GM23338 (cell line): ENCODE results near the gene SNAP47. TPM values are rescaled to one million over a fixed set of nuclear protein-coding genes. Genes with fewer than 3 reads are reported as not detected.

ENCODE experiments used
- ATAC-seq: fragments of 200-7000 bp; cut with Tn5 transposase; 3 replicates; pipeline ENCODE4 v1.9.1; 2020
- DNase-seq: peaks from one replicate; pipeline ENCODE4 v3.0.0-alpha.2; 2015; ENCODE audit warnings: low spot score
- H2AFZ ChIP-seq: fragments of 200-600 bp; sonication (generic); 2 replicates; pipeline ENCODE4 v1.8.0; 2016; ENCODE audit warnings: antibody characterized with exemption, mild to moderate bottlenecking, moderate library complexity
- H3F3A ChIP-seq: fragments of 200-600 bp; sonication (generic); replicated peaks from 2 replicates; pipeline ENCODE4 v1.8.0; 2017; ENCODE audit warnings: antibody characterized with exemption, mixed run types, low read depth
- H3K27ac ChIP-seq: fragments of 200-600 bp; sonication (generic); 2 replicates; pipeline ENCODE4 v1.6.1; 2016; ENCODE audit warnings: low read depth
- H3K27me3 ChIP-seq: fragments of 200-600 bp; sonication (generic); 2 replicates; pipeline ENCODE4 v1.8.0; 2016; ENCODE audit warnings: mild to moderate bottlenecking, mixed run types, moderate library complexity; ENCODE audit not compliant: insufficient read depth
- H3K36me3 ChIP-seq: fragments of 200-600 bp; sonication (generic); 2 replicates; pipeline ENCODE4 v1.8.0; 2016; ENCODE audit warnings: mild to moderate bottlenecking; ENCODE audit not compliant: insufficient read depth
- H3K4me1 ChIP-seq: fragments of 200-600 bp; sonication (generic); 2 replicates; pipeline ENCODE4 v1.8.0; 2016; ENCODE audit warnings: mild to moderate bottlenecking, moderate library complexity; ENCODE audit not compliant: insufficient read depth
- H3K4me2 ChIP-seq: fragments of 200-600 bp; sonication (generic); 2 replicates; pipeline ENCODE4 v1.7.1; 2017; ENCODE audit warnings: mixed run types
- H3K4me3 ChIP-seq: fragments of 200-600 bp; sonication (generic); 2 replicates; pipeline ENCODE4 v1.6.1; 2016; ENCODE audit warnings: mixed run types
- H3K79me2 ChIP-seq: fragments of 200-600 bp; sonication (generic); replicated peaks from 2 replicates; pipeline ENCODE4 v1.8.0; 2017; ENCODE audit warnings: mild to moderate bottlenecking; ENCODE audit not compliant: insufficient read depth
- H3K9me2 ChIP-seq: fragments of 200-600 bp; sonication (generic); 2 replicates; pipeline ENCODE4 v1.8.0; 2017; ENCODE audit not compliant: insufficient read depth
- H4K20me1 ChIP-seq: fragments of 200-600 bp; sonication (generic); replicated peaks from 2 replicates; pipeline ENCODE4 v1.8.0; 2017; ENCODE audit warnings: mild to moderate bottlenecking; ENCODE audit not compliant: insufficient read depth
- H3K27ac Mint-ChIP-seq: 2 replicates; pipeline ENCODE4 v1.8.0; 2020; ENCODE audit warnings: inconsistent platforms, mild to moderate bottlenecking, moderate library complexity, mixed read lengths
- H3K27me3 Mint-ChIP-seq: 3 replicates; pipeline ENCODE4 v1.8.0; 2022; ENCODE audit warnings: low read depth, mild to moderate bottlenecking, moderate library complexity, mixed read lengths, inconsistent platforms; ENCODE audit not compliant: insufficient read depth, poor library complexity
- H3K36me3 Mint-ChIP-seq: 3 replicates; pipeline ENCODE4 v1.8.0; 2021; ENCODE audit warnings: low read depth, mild to moderate bottlenecking, inconsistent platforms, moderate library complexity, mixed read lengths
- H3K4me1 Mint-ChIP-seq: 3 replicates; pipeline ENCODE4 v1.8.0; 2020; ENCODE audit warnings: mild to moderate bottlenecking, inconsistent platforms, mixed read lengths
- H3K4me3 Mint-ChIP-seq: 3 replicates; pipeline ENCODE4 v1.8.0; 2021; ENCODE audit warnings: moderate library complexity, mild to moderate bottlenecking, inconsistent platforms, mixed read lengths
- H3K9me3 Mint-ChIP-seq: 3 replicates; pipeline ENCODE4 v1.8.0; 2020; ENCODE audit warnings: moderate library complexity, mild to moderate bottlenecking, inconsistent platforms, mixed read lengths
- CREB1 ChIP-seq: fragments of 250-450 bp; sonication (Bioruptor Pico); IDR thresholded peaks from 2 replicates; pipeline ENCODE4 v1.5.0; 2020; ENCODE audit warnings: low read depth, mild to moderate bottlenecking, moderate library complexity
- EZH2 ChIP-seq: fragments of 200-600 bp; sonication (generic); IDR thresholded peaks from one replicate; pipeline ENCODE4 v1.8.0; 2017; ENCODE audit warnings: antibody characterized with exemption, mild to moderate bottlenecking, low read depth; ENCODE audit not compliant: unreplicated experiment
- EZH2phosphoT487 ChIP-seq: fragments of 200-600 bp; sonication (generic); IDR thresholded peaks from one replicate; pipeline ENCODE4 v1.8.1; 2018; ENCODE audit warnings: antibody characterized with exemption; ENCODE audit not compliant: unreplicated experiment
- JUNB ChIP-seq: IDR thresholded peaks from one replicate; pipeline ENCODE4 v1.6.1; 2016; ENCODE audit warnings: antibody characterized with exemption; ENCODE audit not compliant: unreplicated experiment
- NANOG ChIP-seq: IDR thresholded peaks from 2 replicates; pipeline ENCODE4 v1.6.1; 2016; ENCODE audit warnings: antibody characterized with exemption, borderline replicate concordance
- POLR2AphosphoS5 ChIP-seq: IDR thresholded peaks from 2 replicates; pipeline ENCODE4 v1.6.1; 2016; ENCODE audit warnings: antibody characterized with exemption, low read depth
- STAT1 ChIP-seq: IDR thresholded peaks from one replicate; pipeline ENCODE4 v1.6.1; 2016; ENCODE audit warnings: antibody characterized with exemption; ENCODE audit not compliant: unreplicated experiment
- ZNF114 ChIP-seq: fragments of 250-450 bp; sonication (Bioruptor Pico); IDR thresholded peaks from 2 replicates; pipeline ENCODE4 v1.5.0; 2020; ENCODE audit warnings: mild to moderate bottlenecking, moderate library complexity
- ZNF331 ChIP-seq: fragments of 250-450 bp; sonication (Bioruptor Pico); IDR thresholded peaks from 2 replicates; pipeline ENCODE4 v1.5.0; 2020; ENCODE audit warnings: low read depth, mild to moderate bottlenecking, moderate library complexity
- polyA plus RNA-seq: library from polyadenylated mRNA; unstranded; fragments of >200 nt; fragmentation: Nextera tagmentation; extraction: Ambion mirVana; gene quantifications from 2 replicates; pipeline ENCODE4 v1.2.1, GENCODE V29; 2016
- total RNA-seq: library from RNA; depleted of rRNA; stranded (reverse); fragments of >200 nt; shearing (Covaris generic); gene quantifications from 2 replicates; pipeline ENCODE4 v1.2.3, GENCODE V29; 2014
- TF ChIP-seq, protein P1 (sequence below), 2 experiments: fragments of 200-600 bp in 1 of 2; sonication (generic) in 1 of 2; conservative IDR thresholded peaks; 2 replicates each; pipeline versions ENCODE4 v1.5.1 to v1.6.1; 2016 to 2017; ENCODE audit warnings: antibody characterized with exemption in 2 of 2, low read depth in 2 of 2, mild to moderate bottlenecking in 2 of 2, moderate library complexity in 1 of 2
- TF ChIP-seq, protein P2 (sequence below): IDR thresholded peaks from 2 replicates; pipeline ENCODE4 v1.6.1; 2016; ENCODE audit warnings: antibody characterized with exemption
- TF ChIP-seq, protein P3 (sequence below): IDR thresholded peaks from one replicate; pipeline ENCODE4 v1.6.1; 2018; ENCODE audit warnings: antibody characterized with exemption; ENCODE audit not compliant: unreplicated experiment

The SNAP47 gene
- total and polyA plus RNA-seq, 2 experiments from 2014 or later: 19.5 to 51.8 TPM

DNA sequence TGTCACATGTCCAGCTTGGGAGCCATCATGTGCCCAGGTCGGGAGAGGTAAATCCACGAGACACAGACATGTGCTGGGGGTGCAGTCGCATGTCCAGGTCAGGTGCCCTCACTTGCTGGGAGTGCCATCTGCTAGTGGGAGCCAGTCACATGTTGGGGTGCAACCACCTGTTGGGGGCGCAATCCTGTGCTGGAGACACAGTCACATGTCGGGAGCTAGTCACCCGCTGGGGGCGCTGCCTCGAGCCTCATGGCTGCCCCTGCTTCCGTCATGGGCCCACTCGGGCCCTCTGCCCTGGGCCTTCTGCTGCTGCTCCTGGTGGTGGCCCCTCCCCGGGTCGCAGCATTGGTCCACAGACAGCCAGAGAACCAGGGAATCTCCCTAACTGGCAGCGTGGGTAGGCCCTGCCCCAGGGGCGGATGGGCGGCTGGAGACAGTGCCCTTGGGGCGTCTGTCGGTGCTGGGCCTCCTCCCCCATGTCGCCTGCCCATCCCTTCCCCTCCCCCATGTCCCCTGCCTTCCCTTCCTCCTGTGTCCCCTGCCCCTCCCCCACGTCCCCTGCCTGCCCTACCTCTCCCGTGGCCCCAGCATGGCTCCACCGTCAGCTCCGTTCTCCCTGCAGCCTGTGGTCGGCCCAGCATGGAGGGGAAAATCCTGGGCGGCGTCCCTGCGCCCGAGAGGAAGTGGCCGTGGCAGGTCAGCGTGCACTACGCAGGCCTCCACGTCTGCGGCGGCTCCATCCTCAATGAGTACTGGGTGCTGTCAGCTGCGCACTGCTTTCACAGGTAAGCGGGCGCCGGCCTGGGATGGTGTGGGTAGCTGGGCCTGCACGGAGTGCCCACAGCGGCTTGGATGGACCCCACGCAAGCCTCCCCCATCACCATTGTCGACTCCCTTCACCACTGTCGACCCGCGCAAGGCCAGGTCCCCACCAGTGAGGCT is 80.5 kb downstream of the SNAP47 start, which contains the start of gene PRSS38:
Gene PRSS38, plus strand, starts transcription at position 208 of the 942 bp plus-strand sequence. Its CDS starts 42 bp downstream, at position 250.
- peaks cover 19% of the 10 kb centered on the region for H3K36me3 Mint-ChIP-seq
- DNase-seq (no peak), ATAC-seq (no peak)
- TF ChIP-seq EZH2phosphoT487: no peak
- TF ChIP-seq, protein P1, sequence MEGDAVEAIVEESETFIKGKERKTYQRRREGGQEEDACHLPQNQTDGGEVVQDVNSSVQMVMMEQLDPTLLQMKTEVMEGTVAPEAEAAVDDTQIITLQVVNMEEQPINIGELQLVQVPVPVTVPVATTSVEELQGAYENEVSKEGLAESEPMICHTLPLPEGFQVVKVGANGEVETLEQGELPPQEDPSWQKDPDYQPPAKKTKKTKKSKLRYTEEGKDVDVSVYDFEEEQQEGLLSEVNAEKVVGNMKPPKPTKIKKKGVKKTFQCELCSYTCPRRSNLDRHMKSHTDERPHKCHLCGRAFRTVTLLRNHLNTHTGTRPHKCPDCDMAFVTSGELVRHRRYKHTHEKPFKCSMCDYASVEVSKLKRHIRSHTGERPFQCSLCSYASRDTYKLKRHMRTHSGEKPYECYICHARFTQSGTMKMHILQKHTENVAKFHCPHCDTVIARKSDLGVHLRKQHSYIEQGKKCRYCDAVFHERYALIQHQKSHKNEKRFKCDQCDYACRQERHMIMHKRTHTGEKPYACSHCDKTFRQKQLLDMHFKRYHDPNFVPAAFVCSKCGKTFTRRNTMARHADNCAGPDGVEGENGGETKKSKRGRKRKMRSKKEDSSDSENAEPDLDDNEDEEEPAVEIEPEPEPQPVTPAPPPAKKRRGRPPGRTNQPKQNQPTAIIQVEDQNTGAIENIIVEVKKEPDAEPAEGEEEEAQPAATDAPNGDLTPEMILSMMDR (conservative IDR thresholded peaks at IDR 0.05; ENCODE audit: low read depth in 2 of 2): peak; percentile 16 to 41; a peak in 2 of 4 replicates
- Histone ChIP-seq H4K20me1 (no peaks in the 10 kb centered on the region), H3K36me3 (no peaks in the 10 kb centered on the region), H3K27me3 (no peaks in the 10 kb centered on the region), H2AFZ (no peak within 1 kb of the TSS), H3K27ac (no peak within 1 kb of the TSS), H3K4me3 (no peak within 1 kb of the TSS), H3K4me2 (no peak within 1 kb of the TSS), H3K79me2 (no peaks in the 10 kb centered on the region), H3K9me2 (no peaks in the 10 kb centered on the region; the same call in 1 of the 2 replicates), H3K4me1 (no peaks in the 10 kb centered on the region), H3F3A (no peaks in the 10 kb centered on the region)
- no peaks in the 10 kb centered on the region for H3K4me1 Mint-ChIP-seq
- H3K4me3 Mint-ChIP-seq: no peak within 1 kb of the TSS
- no peaks in the 10 kb centered on the region for H3K27me3 Mint-ChIP-seq
- no peak within 1 kb of the TSS for H3K27ac Mint-ChIP-seq
- H3K9me3 Mint-ChIP-seq: peaks cover 49% of the 10 kb centered on the region

DNA sequence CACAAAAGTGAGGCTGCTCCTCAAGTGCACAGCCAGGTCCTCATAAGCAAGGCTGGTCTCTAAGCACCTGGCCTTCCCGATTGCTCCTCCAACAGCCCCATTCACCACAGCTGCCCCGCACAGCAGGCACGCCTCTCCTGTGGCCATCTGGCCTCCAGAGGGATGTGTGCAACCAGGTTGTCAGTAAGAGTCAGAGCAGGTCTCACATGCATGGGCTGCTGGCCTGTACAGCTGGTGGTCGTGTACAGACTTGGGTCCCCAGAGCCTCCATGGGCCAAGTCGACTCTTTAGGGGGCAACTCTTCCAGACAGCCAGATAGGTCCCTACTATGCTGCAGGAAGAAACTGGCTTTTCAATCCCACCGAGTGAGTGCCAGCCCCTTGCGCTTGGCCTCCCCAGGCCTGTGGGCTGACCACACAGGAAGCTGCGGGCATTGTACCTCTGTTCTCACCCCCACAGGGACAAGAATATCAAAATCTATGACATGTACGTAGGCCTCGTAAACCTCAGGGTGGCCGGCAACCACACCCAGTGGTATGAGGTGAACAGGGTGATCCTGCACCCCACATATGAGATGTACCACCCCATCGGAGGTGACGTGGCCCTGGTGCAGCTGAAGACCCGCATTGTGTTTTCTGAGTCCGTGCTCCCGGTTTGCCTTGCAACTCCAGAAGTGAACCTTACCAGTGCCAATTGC is 81.7 kb downstream of the SNAP47 start:
- Histone ChIP-seq H3K4me2 (no peak overlapping the region), H2AFZ (0 out of 2 replicates have a peak overlapping the region, but pooled peaks have one; percentile 7), H3K4me1 (no peaks in the 10 kb centered on the region), H3K9me2 (no peaks in the 10 kb centered on the region), H3K36me3 (no peaks in the 10 kb centered on the region), H3F3A (no peaks in the 10 kb centered on the region), H3K27ac (no peak overlapping the region), H4K20me1 (no peaks in the 10 kb centered on the region), H3K4me3 (no peak overlapping the region), H3K79me2 (no peaks in the 10 kb centered on the region), H3K27me3 (no peaks in the 10 kb centered on the region)
- Mint-ChIP-seq H3K36me3 (peaks cover 19% of the 10 kb centered on the region), H3K4me1 (no peaks in the 10 kb centered on the region), H3K27ac (no peak overlapping the region), H3K9me3 (peaks cover 54% of the 10 kb centered on the region), H3K4me3 (no peak overlapping the region), H3K27me3 (no peaks in the 10 kb centered on the region)
- DNase-seq (no peak), ATAC-seq (no peak)
- no peak for TF ChIP-seq CREB1 (CRISPR knock-in tag)
- no peak for TF ChIP-seq ZNF331 (CRISPR knock-in tag)
- TF ChIP-seq, protein P1 (conservative IDR thresholded peaks at IDR 0.05; ENCODE audit: low read depth in 2 of 2): no peak
- TF ChIP-seq, protein P2, sequence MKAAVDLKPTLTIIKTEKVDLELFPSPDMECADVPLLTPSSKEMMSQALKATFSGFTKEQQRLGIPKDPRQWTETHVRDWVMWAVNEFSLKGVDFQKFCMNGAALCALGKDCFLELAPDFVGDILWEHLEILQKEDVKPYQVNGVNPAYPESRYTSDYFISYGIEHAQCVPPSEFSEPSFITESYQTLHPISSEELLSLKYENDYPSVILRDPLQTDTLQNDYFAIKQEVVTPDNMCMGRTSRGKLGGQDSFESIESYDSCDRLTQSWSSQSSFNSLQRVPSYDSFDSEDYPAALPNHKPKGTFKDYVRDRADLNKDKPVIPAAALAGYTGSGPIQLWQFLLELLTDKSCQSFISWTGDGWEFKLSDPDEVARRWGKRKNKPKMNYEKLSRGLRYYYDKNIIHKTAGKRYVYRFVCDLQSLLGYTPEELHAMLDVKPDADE: no peak
- TF ChIP-seq EZH2: no peak
- no peak for TF ChIP-seq STAT1
- TF ChIP-seq, protein P3, sequence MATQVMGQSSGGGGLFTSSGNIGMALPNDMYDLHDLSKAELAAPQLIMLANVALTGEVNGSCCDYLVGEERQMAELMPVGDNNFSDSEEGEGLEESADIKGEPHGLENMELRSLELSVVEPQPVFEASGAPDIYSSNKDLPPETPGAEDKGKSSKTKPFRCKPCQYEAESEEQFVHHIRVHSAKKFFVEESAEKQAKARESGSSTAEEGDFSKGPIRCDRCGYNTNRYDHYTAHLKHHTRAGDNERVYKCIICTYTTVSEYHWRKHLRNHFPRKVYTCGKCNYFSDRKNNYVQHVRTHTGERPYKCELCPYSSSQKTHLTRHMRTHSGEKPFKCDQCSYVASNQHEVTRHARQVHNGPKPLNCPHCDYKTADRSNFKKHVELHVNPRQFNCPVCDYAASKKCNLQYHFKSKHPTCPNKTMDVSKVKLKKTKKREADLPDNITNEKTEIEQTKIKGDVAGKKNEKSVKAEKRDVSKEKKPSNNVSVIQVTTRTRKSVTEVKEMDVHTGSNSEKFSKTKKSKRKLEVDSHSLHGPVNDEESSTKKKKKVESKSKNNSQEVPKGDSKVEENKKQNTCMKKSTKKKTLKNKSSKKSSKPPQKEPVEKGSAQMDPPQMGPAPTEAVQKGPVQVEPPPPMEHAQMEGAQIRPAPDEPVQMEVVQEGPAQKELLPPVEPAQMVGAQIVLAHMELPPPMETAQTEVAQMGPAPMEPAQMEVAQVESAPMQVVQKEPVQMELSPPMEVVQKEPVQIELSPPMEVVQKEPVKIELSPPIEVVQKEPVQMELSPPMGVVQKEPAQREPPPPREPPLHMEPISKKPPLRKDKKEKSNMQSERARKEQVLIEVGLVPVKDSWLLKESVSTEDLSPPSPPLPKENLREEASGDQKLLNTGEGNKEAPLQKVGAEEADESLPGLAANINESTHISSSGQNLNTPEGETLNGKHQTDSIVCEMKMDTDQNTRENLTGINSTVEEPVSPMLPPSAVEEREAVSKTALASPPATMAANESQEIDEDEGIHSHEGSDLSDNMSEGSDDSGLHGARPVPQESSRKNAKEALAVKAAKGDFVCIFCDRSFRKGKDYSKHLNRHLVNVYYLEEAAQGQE: no peak
- TF ChIP-seq EZH2phosphoT487: no peak
- no peak for TF ChIP-seq NANOG
- no peak for TF ChIP-seq ZNF114 (CRISPR knock-in tag)
- TF ChIP-seq JUNB: no peak
- no peak for TF ChIP-seq POLR2AphosphoS5
